HEK293T (cell line): ENCODE measurements around the gene SLC49A3.

Experiments used
- CTCF ChIA-PET: fragments of 350-600 bp; formaldehyde crosslinking; extraction: SDS; loops from one replicate; lab custom pipeline; 2021; ENCODE audit warnings: antibody characterized with exemption, inconsistent platforms; lab: Yijun Ruan, JAX
- POLR2A ChIA-PET: fragments of 350-600 bp; formaldehyde crosslinking; extraction: SDS; loops from one replicate; lab custom pipeline; 2020; ENCODE audit warnings: antibody characterized with exemption, inconsistent platforms; lab: Yijun Ruan, JAX
- DNase-seq: peaks from one replicate; pipeline ENCODE4 v3.0.0; 2012; ENCODE audit warnings: mixed read lengths; ENCODE audit errors: extremely low spot score
- ARNT ChIP-seq: fragments of 450-650 bp; IDR thresholded peaks from 2 replicates; pipeline ENCODE4 v1.6.1; 2017; ENCODE audit warnings: mild to moderate bottlenecking
- BHLHE40 ChIP-seq: fragments of 450-650 bp; IDR thresholded peaks from 2 replicates; pipeline ENCODE4 v1.6.1; 2016; ENCODE audit warnings: mild to moderate bottlenecking, moderate library complexity, borderline replicate concordance
- CTBP1 ChIP-seq: fragments of 450-650 bp; IDR thresholded peaks from 2 replicates; pipeline ENCODE4 v1.6.1; 2016; ENCODE audit warnings: borderline replicate concordance
- ELF4 ChIP-seq: fragments of 450-650 bp; IDR thresholded peaks from 2 replicates; pipeline ENCODE4 v1.6.1; 2017; ENCODE audit warnings: antibody characterized with exemption
- FOXA1 ChIP-seq: fragments of 450-650 bp; IDR thresholded peaks from 2 replicates; pipeline ENCODE4 v1.6.1; 2016; ENCODE audit warnings: mild to moderate bottlenecking
- FOXK2 ChIP-seq: fragments of 450-650 bp; IDR thresholded peaks from 2 replicates; pipeline ENCODE4 v1.6.1; 2016; ENCODE audit warnings: mild to moderate bottlenecking
- FOXM1 ChIP-seq: fragments of 450-650 bp; IDR thresholded peaks from 2 replicates; pipeline ENCODE4 v1.6.1; 2017; ENCODE audit warnings: mild to moderate bottlenecking, borderline replicate concordance
- HDGF ChIP-seq: fragments of 450-650 bp; IDR thresholded peaks from 2 replicates; pipeline ENCODE4 v1.6.1; 2017; ENCODE audit warnings: antibody characterized with exemption, borderline replicate concordance
- L3MBTL2 ChIP-seq: fragments of 450-650 bp; conservative IDR thresholded peaks from 2 replicates; pipeline ENCODE4 v1.6.1; 2016; ENCODE audit warnings: mild to moderate bottlenecking
- LEF1 ChIP-seq: fragments of 450-650 bp; IDR thresholded peaks from 2 replicates; pipeline ENCODE4 v1.6.1; 2017; ENCODE audit warnings: mild to moderate bottlenecking, borderline replicate concordance
- NFRKB ChIP-seq: fragments of 450-650 bp; IDR thresholded peaks from 2 replicates; pipeline ENCODE4 v1.6.1; 2016; ENCODE audit warnings: mild to moderate bottlenecking, moderate library complexity
- SP1 ChIP-seq: fragments of 450-650 bp; IDR thresholded peaks from 2 replicates; pipeline ENCODE4 v1.6.1; 2017
- SUZ12 ChIP-seq: fragments of 450-650 bp; IDR thresholded peaks from 2 replicates; pipeline ENCODE4 v1.6.1; 2016; ENCODE audit warnings: mild to moderate bottlenecking
- TARDBP ChIP-seq: fragments of 450-650 bp; IDR thresholded peaks from 2 replicates; pipeline ENCODE4 v1.6.1; 2016
- ZNF384 ChIP-seq: fragments of 450-650 bp; IDR thresholded peaks from 2 replicates; pipeline ENCODE4 v1.6.1; 2016
- TF ChIP-seq, protein P1 (sequence below): fragments of 450-650 bp; IDR thresholded peaks from 2 replicates; pipeline ENCODE4 v1.6.1; 2016

SLC49A3 gene

DNA sequence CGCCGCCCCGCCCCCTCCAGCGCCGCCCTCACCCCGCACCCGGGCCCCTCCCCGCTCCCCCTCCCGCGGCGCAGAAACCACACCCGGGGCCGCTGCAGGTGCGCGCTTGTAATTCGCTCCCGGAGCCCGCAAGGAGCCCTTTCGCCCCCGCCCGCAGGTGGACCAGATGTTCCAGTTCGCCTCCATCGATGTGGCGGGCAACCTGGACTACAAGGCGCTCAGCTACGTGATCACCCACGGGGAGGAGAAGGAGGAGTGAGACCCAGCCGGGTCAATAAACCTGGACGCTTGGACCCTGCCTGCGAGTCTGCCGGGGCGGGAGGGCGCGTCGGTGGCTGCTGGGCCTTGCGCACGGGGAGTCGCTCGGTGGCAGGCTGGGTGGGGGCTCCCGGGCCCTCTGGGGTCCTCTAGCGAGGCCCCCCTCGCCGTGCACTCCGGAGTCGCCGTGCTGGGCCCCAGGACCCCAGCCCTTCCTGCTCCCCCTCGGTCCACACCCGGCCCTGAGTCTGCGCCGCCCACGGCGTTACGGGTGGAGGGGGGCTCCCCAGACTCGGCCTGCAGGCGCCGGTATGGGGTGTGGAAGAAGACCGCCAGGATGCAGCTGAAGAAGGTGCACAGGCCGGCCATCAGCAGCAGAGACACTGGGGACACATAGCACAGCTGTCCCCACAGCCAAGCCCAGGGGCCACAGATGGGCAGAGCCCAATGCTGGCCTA is 7.1 kb downstream of the SLC49A3 start:
- CTCF ChIA-PET = no interaction called here
- DNase-seq = peak; percentile 81
- no peak for TF ChIP-seq TARDBP
- no peak for TF ChIP-seq ZNF384
- TF ChIP-seq NFRKB = no peak
- no peak for TF ChIP-seq BHLHE40
- TF ChIP-seq ELF4 = no peak
- no peak for TF ChIP-seq FOXM1
- TF ChIP-seq L3MBTL2 = no peak
- TF ChIP-seq SUZ12 = no peak
- TF ChIP-seq, protein P1, sequence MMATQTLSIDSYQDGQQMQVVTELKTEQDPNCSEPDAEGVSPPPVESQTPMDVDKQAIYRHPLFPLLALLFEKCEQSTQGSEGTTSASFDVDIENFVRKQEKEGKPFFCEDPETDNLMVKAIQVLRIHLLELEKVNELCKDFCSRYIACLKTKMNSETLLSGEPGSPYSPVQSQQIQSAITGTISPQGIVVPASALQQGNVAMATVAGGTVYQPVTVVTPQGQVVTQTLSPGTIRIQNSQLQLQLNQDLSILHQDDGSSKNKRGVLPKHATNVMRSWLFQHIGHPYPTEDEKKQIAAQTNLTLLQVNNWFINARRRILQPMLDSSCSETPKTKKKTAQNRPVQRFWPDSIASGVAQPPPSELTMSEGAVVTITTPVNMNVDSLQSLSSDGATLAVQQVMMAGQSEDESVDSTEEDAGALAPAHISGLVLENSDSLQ = no peak
- no peak for TF ChIP-seq FOXA1
- TF ChIP-seq ARNT = no peak
- POLR2A ChIA-PET = no interaction called here

DNA sequence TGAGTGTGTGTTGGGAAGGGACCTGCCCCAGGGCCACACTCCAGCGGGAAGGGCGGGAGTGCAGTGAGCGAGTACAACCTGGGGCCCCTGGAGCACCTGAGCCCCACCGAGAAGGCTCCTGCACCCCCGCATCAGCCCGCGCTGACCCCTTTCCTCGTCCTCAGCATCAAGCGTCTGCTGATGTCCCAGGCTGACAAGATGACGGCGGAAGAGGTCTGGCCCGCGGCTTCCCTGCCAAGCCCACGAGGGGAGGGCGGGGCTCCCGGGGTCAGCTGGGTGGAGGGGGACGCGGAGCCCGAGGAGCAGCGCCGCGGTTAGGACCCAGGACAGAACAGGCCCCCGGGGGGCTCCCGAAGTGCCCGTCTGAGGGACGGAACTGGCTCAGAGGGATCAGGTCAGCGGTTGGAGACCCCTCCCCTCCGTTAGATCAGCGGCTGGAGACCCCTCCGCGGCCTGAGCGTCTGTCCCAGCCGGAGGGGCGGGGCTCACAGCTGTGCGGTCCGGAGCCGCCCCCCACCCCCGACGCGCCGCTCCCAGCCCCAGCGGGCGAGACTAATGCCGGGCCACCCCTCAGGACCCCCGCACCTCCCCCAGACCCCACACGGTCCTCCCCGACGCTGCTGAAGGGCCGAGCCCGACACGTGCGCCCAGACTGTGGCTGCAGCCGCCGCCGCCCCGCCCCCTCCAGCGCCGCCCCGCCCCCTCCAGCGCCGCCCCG is 7.9 kb downstream of the SLC49A3 start:
- peak; percentile 68 for DNase-seq
- ChIA-PET CTCF (no interaction called here), POLR2A (no interaction called here)
- TF ChIP-seq FOXK2 = no peak
- no peak for TF ChIP-seq NFRKB
- TF ChIP-seq FOXM1 = no peak
- TF ChIP-seq L3MBTL2 = no peak; the same call in 1 of the 2 replicates
- TF ChIP-seq SUZ12 = no peak
- TF ChIP-seq, protein P1 = no peak
- no peak for TF ChIP-seq CTBP1
- TF ChIP-seq TARDBP = no peak
- no peak for TF ChIP-seq ARNT
- no peak for TF ChIP-seq FOXA1

DNA sequence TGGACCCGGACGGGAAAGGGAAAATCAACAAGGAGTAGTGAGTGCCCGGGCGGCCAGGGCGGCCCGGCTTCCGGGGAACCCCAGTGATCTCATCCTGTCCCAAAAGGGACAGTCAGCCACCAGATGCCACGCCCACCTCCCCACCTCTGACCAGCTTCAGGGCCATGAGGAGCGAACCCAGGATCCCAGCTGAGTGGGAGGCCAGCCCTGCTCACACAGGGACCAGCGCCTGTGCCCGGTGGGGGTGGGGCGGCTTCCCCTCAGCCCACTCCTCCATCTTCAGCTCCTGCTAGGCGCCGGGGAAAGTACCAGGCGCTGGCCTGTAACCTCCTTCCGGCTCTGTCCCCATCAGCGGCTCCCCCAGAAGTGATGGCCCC is 8.4 kb downstream of the SLC49A3 start:
- TF ChIP-seq FOXM1 = no peak
- TF ChIP-seq ZNF384 = no peak
- TF ChIP-seq FOXK2 = no peak
- no peak for TF ChIP-seq LEF1
- no peak for TF ChIP-seq HDGF
- no peak for TF ChIP-seq L3MBTL2
- no peak for TF ChIP-seq TARDBP
- TF ChIP-seq SUZ12 = no peak
- TF ChIP-seq, protein P1 = no peak
- no peak for TF ChIP-seq ELF4
- no peak for TF ChIP-seq ARNT
- no peak for TF ChIP-seq BHLHE40
- no peak for TF ChIP-seq SP1
- TF ChIP-seq NFRKB = no peak
- no peak for TF ChIP-seq FOXA1
- no peak for TF ChIP-seq CTBP1
- CTCF ChIA-PET = no interaction called here
- POLR2A ChIA-PET = no interaction called here
- no peak for DNase-seq

DNA sequence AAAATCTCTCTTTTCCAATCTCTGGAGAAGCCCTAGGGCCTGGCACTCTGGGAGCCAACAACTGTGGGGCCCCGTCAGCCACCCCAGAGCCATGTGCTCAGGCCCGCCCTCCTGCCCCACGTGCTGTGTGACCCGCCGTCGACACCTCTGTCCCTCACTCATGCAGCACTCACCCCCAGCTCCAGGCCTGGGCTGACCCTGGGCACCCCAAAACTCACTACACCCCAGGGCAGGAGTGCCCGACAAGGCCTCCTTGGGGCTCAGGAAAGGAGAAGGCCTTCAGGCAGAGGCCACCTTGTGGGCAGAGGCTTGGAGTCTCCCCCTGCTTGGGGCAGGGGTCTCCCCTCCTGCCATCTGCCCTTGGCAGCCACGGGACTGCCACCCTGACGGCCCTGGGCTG is 8.9 kb downstream of the SLC49A3 start:
- TF ChIP-seq SUZ12 = no peak
- TF ChIP-seq BHLHE40 = no peak
- TF ChIP-seq ELF4 = no peak
- no peak for TF ChIP-seq TARDBP
- TF ChIP-seq, protein P1 = no peak
- no peak for TF ChIP-seq CTBP1
- no peak for TF ChIP-seq NFRKB
- TF ChIP-seq SP1 = no peak
- no peak for TF ChIP-seq L3MBTL2
- TF ChIP-seq ARNT = no peak
- TF ChIP-seq FOXK2 = no peak
- TF ChIP-seq ZNF384 = no peak
- no peak for TF ChIP-seq FOXA1
- no peak for TF ChIP-seq FOXM1
- TF ChIP-seq LEF1 = no peak
- ChIA-PET CTCF (no interaction called here), POLR2A (no interaction called here)
- no peak for DNase-seq

DNA sequence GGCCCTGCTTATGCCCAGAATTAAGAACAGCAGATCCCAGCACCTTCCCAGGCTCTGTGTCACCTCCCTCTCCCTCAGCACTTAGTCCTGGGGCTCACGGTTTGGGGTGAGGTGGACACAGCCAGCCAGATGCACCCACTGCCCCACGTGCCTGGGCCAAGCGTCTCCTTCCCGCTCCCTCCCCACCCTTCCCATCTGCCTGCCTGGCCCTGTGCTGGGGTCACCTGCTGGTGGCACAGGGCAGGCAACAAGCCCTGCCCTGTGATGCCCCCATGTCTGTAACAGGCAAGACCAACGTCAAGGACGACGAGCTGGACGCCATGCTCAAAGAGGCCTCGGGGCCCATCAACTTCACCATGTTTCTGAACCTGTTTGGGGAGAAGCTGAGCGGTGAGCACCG is 9.3 kb downstream of the SLC49A3 start:
- TF ChIP-seq SUZ12 (no peak), SP1 (no peak), ELF4 (no peak), FOXM1 (no peak), HDGF (no peak), BHLHE40 (no peak), L3MBTL2 (no peak), ZNF384 (no peak), ARNT (no peak), TARDBP (no peak), CTBP1 (no peak), FOXK2 (no peak), LEF1 (no peak), NFRKB (no peak)
- TF ChIP-seq, protein P1 = no peak
- no peak for DNase-seq
- ChIA-PET CTCF (no interaction called here), POLR2A (no interaction called here)
